GM21723 (cell line): ENCODE measurements around the gene SNX9.
"Not testable (repeated sequence)": the region's sequence is repeated elsewhere in the genome, so short reads cannot be mapped to it uniquely, and the experiment has no call there.

Experiments used
- ATAC-seq: cut with Tn5 transposase; IDR thresholded peaks from one replicate; pipeline ENCODE4 v1.9.1; 2021; ENCODE audit warnings: mild to moderate bottlenecking, moderate library complexity; ENCODE audit not compliant: unreplicated experiment

The SNX9 gene

GRCh38 chr6:157911278-157911677 is 88.2 kb downstream of the SNX9 start:
- no peak for ATAC-seq

- ATAC-seq, result no peak
Measured at GRCh38 chr6:157911786-157912185, 88.7 kb downstream of the SNX9 start.

DNA sequence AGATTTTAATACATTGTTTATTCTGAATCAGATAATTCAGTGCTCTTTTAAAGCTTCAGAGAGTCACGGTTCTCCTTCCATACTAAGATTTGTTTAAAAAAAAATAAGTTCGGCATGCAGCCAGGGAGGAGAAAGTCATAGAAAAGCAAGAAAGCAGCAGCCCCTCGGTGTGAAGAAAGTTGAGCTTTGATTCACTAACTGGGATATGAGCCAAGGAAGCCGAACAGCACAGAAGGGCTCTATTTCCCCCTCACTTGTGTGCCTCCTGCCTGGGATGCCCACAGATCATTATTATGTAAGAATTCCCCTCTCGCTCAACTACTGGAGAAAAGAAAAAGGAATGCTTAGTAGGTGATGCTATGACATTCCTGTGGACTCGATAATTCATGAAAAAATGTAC is 89.3 kb downstream of the SNX9 start:
- ATAC-seq, result no peak

GRCh38 chr6:157921685-157922367 is 98.8 kb downstream of the SNX9 start:
- ATAC-seq, result no peak

- ATAC-seq, result no peak
Measured at GRCh38 chr6:157925771-157926170, 102.7 kb downstream of the SNX9 start.

DNA sequence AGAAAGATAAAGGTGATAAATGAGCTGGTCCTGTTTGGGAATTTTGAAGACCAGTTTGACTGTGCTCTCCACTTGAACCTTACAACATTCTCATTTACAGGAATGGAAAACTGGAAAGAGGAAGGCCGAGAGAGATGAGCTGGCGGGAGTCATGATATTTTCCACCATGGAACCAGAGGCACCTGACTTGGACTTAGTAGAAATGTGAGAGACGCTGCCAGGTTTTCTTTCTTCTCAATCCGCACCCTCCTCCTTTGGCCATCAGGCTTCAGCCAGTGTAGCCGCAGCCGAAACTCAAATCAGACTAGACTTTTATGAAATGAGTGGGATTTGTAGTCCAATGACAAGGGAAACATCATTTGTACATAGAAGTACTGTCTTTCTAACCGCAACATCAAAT is 104.0 kb downstream of the SNX9 start:
- no peak for ATAC-seq

GRCh38 chr6:157928428-157928827 is 105.4 kb downstream of the SNX9 start:
- no peak for ATAC-seq

DNA sequence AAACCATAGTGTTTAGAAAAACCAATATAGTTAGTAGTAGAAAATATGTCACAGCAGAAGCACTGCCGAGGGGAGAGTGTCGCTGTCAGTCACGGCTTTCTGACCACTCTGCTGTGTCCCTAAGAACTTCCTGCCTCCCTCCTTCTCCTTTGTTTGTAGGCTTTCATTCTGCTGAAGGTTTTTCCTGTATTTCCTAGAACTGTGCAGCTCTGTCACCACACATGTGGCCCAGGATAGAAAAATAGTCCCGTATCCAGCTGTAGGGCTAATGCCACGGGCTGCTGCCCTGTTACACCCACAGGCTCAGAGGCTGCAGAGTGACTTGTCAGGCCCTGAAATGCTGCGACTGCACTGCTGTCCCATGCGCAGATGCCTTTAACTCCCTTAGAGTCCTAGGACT is 106.0 kb downstream of the SNX9 start:
- no peak for ATAC-seq

GRCh38 chr6:157929765-157930319 is 106.8 kb downstream of the SNX9 start:
- no peak for ATAC-seq

DNA sequence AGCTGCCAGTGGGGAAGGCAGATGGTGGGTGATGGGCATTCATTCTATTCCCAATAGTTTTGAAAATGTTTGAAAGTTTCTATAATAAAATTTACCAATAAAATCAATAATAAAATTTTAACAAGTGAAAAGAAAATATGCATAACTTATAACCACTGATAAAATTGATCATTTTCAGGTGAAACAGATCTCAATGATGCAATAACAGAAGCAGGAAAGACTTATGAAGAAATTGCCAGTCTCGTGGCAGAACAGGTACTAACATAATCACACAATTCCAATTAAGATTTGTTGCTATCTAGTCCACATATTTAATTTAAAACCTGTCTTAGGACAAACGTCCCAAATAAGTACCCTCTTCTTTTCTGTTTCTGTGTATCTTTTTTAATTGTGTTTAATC is 112.7 kb downstream of the SNX9 start:
- no peak for ATAC-seq

- ATAC-seq, result no peak
Measured at GRCh38 chr6:157937318-157937717, 114.3 kb downstream of the SNX9 start.

GRCh38 chr6:157937916-157938315 is 114.9 kb downstream of the SNX9 start:
- no peak for ATAC-seq

DNA sequence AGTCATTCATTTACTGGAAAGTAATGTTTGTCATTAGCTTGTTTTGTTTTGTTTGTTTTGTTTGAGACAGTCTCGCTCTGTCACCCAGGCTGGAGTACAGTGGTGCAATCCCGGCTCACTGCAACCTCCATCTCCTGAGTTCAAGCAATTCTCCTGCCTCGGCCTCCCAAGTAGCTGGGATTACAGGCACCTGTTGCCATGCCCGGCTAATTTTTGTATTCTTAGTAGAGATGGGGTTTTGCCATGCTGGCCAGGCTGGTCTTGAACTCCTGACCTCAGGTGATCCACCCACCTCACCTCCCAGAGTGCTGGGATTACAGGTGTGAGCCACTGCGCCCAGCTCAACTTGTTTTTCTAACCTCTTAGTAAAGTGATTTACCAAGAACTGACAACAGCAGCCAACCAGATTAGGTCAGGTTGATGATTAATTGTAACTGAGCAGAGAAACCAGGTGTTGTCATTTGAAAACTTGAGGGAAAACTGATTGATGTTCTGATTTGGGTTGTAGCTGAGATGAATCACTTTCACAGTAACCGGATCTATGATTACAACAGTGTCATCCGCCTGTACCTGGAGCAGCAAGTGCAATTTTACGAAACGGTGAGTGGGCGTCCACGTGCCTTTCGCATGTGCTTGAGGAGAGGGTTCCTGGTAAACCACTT is 117.5 kb downstream of the SNX9 start:
- ATAC-seq, result not testable (repeated sequence)

- ATAC-seq, result no peak
Measured at GRCh38 chr6:157941101-157941863, 118.2 kb downstream of the SNX9 start.

GRCh38 chr6:157942351-157942750 is 119.3 kb downstream of the SNX9 start:
- no peak for ATAC-seq

- no peak for ATAC-seq
Measured at GRCh38 chr6:157943249-157943963, 120.4 kb downstream of the SNX9 start.

DNA sequence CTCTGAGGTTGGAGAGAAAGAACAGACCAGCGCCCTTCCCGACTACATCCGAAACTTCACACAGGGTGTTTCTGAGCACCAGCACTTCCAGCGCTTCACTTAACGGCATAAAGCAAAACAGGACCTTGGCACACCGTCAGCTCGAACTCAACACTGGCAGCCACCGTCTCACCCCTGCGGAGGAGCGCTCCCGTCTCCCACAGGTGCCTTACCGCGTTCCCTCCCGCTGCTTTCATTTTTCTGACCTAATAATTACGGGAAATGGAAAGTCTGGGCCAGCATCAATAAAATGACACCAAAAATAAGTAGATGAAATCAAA is 120.9 kb downstream of the SNX9 start:
- ATAC-seq, result no peak

DNA sequence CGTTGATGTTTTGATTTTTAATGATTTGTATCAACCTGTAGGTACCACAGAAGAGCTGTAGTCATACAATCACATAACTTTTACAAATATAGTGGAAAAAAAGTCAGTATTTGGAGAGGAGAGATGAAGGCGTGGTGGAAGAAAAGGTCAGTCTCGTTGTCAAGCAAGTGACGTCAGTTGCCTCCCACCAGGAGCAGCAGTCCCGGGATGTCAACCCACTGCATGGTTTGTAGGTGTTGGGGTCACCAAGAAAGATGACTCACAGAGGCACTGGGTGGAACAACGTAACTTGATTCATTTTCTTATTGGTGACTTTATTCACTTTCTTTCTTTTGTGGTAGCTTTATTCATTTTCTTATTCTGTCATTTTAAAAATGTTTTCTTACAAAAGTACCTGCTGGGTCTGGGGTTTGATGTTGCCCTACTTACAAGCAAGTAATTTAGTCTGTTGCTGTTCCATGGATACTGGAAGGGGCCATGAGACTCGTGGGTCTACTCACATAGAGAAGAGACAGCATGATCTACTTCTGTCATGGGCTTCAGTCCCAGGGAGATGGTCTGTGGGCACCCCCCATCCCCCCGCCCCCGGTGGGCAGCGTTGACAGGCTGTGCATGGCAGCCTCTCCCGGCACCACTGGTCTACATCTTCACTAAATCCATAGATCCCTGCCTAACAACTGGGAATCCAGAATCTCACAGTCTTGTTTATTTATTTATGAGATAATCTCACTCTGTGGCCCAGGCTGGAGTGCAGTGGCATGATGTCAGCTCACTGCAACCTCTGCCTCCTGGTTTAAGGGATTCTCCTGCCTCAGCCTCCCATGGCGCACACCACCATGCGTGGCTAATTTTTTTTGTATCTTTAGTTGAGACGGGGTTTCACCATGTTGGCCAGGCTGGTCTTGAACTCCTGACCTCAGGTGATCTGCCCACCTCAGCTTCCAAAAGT is 122.2 kb downstream of the SNX9 start:
- no peak for ATAC-seq

- ATAC-seq, result no peak
Measured at GRCh38 chr6:157946053-157946617, 123.1 kb downstream of the SNX9 start.
